Mesothelial cell of epicardium (in vitro differentiated cells): Measurements from ENCODE around the gene ARL6. TPM values are rescaled to one million over a fixed set of nuclear protein-coding genes. Genes with fewer than 3 reads are reported as not detected.

Experiments used
- DNase-seq, 2 experiments: peaks; one replicate each; pipeline ENCODE4 v3.0.0; 2021; ENCODE audit warnings: low spot score in 2 of 2; ENCODE audit not compliant: unreplicated experiment in 2 of 2
- H3K27ac Mint-ChIP-seq: 2 replicates; pipeline ENCODE4 v1.8.0; 2021; ENCODE audit warnings: mixed read lengths
- H3K27me3 Mint-ChIP-seq: 2 replicates; pipeline ENCODE4 v1.8.0; 2021; ENCODE audit warnings: low read depth, mixed read lengths
- H3K36me3 Mint-ChIP-seq: 2 replicates; pipeline ENCODE4 v1.8.0; 2021; ENCODE audit warnings: mixed read lengths
- H3K4me1 Mint-ChIP-seq: 2 replicates; pipeline ENCODE4 v1.8.0; 2021; ENCODE audit warnings: mixed read lengths
- H3K4me3 Mint-ChIP-seq: 2 replicates; pipeline ENCODE4 v1.8.0; 2021; ENCODE audit warnings: mild to moderate bottlenecking, moderate library complexity, mixed read lengths
- H3K9me3 Mint-ChIP-seq: 2 replicates; pipeline ENCODE4 v1.8.0; 2021; ENCODE audit warnings: mixed read lengths
- total RNA-seq: library from RNA; stranded (reverse); gene quantifications from 3 replicates; pipeline ENCODE4 v1.2.1, GENCODE V29; 2021
- TF ChIP-seq, protein P1 (sequence below): fragments of 200-600 bp; sonication (generic); IDR thresholded peaks from one replicate; pipeline ENCODE4 v1.5.0; 2021; ENCODE audit warnings: antibody characterized with exemption; ENCODE audit not compliant: unreplicated experiment

The ARL6 gene
- total RNA-seq, 1 donor from 2014 or later: 8.2 TPM

DNA sequence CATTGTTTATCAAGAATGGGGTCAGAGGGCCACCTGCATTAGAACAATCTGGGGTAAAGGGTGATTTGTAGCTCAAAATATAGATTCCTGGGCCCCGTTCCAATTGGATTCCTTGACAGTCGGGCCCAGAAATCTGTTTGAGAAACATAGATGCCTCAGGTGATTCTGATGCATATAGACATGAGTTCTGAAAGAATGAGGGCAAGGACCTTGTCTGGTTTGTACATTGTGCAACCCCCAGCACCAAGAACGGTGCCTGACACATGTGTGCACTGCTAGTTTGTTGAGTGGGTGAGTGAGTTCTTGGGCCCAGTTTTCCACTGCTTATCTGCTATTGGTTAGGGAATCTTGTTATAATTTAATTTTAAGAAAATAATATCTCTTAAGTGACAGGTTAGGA lies 73.8 kb downstream of the ARL6 start:
- no peak overlapping the region for H3K27ac Mint-ChIP-seq
- no peaks in the 10 kb centered on the region for H3K27me3 Mint-ChIP-seq
- TF ChIP-seq, protein P1, sequence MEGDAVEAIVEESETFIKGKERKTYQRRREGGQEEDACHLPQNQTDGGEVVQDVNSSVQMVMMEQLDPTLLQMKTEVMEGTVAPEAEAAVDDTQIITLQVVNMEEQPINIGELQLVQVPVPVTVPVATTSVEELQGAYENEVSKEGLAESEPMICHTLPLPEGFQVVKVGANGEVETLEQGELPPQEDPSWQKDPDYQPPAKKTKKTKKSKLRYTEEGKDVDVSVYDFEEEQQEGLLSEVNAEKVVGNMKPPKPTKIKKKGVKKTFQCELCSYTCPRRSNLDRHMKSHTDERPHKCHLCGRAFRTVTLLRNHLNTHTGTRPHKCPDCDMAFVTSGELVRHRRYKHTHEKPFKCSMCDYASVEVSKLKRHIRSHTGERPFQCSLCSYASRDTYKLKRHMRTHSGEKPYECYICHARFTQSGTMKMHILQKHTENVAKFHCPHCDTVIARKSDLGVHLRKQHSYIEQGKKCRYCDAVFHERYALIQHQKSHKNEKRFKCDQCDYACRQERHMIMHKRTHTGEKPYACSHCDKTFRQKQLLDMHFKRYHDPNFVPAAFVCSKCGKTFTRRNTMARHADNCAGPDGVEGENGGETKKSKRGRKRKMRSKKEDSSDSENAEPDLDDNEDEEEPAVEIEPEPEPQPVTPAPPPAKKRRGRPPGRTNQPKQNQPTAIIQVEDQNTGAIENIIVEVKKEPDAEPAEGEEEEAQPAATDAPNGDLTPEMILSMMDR: no peak
- no peaks in the 10 kb centered on the region for H3K36me3 Mint-ChIP-seq
- no peaks in the 10 kb centered on the region for H3K9me3 Mint-ChIP-seq
- DNase-seq: no peak
- no peak overlapping the region for H3K4me3 Mint-ChIP-seq
- no peaks in the 10 kb centered on the region for H3K4me1 Mint-ChIP-seq

DNA sequence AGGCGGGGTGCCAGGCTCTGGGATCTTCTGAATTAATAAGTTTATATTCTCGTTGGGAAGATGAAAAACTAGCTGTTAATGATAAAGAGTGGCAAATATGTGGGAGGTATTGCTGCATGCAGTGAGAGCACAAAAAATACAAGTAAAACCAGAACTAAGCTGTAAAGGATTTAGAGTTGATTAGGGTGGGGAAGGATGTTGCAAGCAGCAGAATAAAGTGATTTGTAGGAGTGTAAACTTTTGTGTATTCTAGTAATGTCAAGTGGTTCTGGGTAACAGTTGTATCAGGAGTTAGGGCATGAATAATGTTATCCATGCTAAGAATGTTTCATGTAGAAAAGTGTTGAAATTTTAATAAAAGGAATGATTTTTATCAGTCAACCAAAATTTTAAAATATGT lies 75.4 kb downstream of the ARL6 start:
- Mint-ChIP-seq H3K27ac (no peak overlapping the region), H3K4me3 (no peak overlapping the region), H3K27me3 (no peaks in the 10 kb centered on the region), H3K9me3 (no peaks in the 10 kb centered on the region), H3K4me1 (no peaks in the 10 kb centered on the region), H3K36me3 (no peaks in the 10 kb centered on the region)
- DNase-seq: no peak
- TF ChIP-seq, protein P1: no peak

DNA sequence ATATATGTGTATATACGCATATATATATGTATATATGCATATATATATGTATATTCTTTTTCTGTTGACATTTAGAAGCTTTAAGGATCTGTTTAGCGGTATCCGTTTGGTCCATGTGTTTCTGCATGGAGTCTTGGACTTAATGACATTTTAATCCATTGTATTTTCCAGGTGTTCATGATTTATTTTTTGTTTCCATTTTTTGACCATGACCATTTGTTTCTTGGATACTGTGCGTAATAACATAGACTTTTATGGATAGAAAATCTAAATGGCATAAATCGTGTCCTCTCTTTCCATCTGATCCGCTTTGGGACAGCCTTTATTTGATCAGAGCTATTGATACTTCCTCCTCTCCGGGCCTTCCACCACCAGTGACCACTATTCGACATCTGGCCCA lies 76.7 kb downstream of the ARL6 start:
- no peaks in the 10 kb centered on the region for H3K4me1 Mint-ChIP-seq
- H3K9me3 Mint-ChIP-seq: no peaks in the 10 kb centered on the region
- no peak overlapping the region for H3K27ac Mint-ChIP-seq
- no peak overlapping the region for H3K4me3 Mint-ChIP-seq
- TF ChIP-seq, protein P1: no peak
- no peaks in the 10 kb centered on the region for H3K27me3 Mint-ChIP-seq
- H3K36me3 Mint-ChIP-seq: no peaks in the 10 kb centered on the region
- no peak for DNase-seq

DNA sequence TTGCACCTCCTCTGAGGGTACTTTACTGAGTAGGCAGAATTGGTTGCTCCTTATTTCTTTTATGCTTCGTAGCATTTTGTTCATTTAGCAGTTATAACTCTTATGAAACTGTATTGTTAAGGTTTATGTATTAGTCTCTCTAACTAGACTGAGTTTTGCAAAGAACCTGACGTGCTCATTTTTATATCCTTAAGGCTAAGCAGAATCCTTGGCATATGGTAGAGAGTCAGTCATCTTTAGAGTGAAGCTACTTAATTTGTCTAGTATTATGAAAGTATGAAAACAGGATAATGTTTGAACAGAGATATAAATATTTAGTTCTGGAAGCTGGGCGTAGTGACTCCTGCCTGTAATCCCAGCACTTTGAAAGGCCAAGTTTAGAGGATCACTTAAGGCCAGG lies 77.4 kb downstream of the ARL6 start:
- TF ChIP-seq, protein P1: no peak
- H3K4me3 Mint-ChIP-seq: no peak overlapping the region
- no peaks in the 10 kb centered on the region for H3K9me3 Mint-ChIP-seq
- H3K27me3 Mint-ChIP-seq: no peaks in the 10 kb centered on the region
- H3K36me3 Mint-ChIP-seq: no peaks in the 10 kb centered on the region
- DNase-seq: no peak
- no peaks in the 10 kb centered on the region for H3K4me1 Mint-ChIP-seq
- no peak overlapping the region for H3K27ac Mint-ChIP-seq

DNA sequence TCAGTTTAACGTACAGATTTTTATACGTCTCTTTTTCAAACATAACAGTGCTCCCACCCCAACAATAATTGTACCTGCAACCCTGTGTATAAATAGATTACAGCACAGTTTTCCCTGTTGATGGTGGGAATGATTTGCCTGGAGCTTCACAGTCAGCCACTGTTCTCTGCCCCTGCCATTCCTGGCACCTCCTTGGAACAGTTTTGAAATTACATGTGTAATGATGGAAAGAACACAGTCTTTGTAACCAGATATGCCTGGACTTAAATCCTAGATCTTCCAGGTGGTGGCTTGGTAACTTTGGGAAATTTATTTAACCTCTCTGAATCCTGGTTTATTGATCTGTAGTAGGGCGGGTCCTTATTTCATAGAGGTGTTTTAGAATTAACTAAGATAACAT lies 84.2 kb downstream of the ARL6 start:
- Mint-ChIP-seq H3K27me3 (no peaks in the 10 kb centered on the region), H3K4me1 (no peaks in the 10 kb centered on the region), H3K36me3 (peaks cover 5% of the 10 kb centered on the region), H3K4me3 (no peak overlapping the region), H3K27ac (no peak overlapping the region), H3K9me3 (peaks cover 8% of the 10 kb centered on the region)
- TF ChIP-seq, protein P1: no peak
- DNase-seq: no peak

Other genes with a start within 250 kb of the ARL6 start
- gene CRYBG3, start 57.3 kb downstream of the ARL6 start, total RNA-seq: 5.7 to 6.8 TPM (median 5.8 TPM) in 3 replicates
- 17.3 to 20.5 TPM (median 20.0 TPM) in 3 replicates for gene RIOX2, start 207.7 kb downstream of the ARL6 start, total RNA-seq